ENCODE results near the gene B4GALT3.

DNA sequence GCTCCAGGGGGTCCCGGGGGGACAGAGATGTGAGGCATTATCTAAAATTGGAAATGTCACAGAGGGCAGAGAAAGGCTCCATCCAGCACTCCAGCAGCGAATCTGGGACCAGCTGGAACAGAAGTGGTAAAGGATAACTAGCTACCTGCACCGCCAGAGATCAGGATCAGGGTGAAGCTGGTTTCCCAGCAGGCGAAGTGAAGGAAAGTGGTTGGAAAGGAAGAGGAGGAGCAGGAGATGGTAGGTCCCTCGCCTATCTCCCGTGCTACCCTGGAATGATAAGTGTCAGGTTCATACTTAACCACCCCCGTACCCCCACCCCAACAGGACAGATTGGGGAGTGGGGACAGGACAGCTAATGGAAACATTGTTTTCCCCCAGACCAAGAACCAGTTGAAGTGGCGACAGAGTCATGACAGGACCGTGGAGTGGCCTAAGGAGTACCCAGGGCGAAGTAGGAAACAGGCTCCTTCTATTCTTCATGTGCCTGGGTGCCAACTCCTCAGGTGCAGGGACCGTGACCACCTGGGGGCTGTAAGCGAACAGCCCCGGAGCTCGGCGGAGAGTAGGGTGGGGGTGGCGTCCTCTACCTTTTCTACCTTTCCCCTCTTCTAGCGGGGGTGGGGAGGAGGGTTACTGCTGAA, 717 bp downstream of the B4GALT3 start:
- TF ChIP-seq POLR2AphosphoS5 (IDR thresholded peaks at IDR 0.05) = no peak
- TF ChIP-seq, protein P1, sequence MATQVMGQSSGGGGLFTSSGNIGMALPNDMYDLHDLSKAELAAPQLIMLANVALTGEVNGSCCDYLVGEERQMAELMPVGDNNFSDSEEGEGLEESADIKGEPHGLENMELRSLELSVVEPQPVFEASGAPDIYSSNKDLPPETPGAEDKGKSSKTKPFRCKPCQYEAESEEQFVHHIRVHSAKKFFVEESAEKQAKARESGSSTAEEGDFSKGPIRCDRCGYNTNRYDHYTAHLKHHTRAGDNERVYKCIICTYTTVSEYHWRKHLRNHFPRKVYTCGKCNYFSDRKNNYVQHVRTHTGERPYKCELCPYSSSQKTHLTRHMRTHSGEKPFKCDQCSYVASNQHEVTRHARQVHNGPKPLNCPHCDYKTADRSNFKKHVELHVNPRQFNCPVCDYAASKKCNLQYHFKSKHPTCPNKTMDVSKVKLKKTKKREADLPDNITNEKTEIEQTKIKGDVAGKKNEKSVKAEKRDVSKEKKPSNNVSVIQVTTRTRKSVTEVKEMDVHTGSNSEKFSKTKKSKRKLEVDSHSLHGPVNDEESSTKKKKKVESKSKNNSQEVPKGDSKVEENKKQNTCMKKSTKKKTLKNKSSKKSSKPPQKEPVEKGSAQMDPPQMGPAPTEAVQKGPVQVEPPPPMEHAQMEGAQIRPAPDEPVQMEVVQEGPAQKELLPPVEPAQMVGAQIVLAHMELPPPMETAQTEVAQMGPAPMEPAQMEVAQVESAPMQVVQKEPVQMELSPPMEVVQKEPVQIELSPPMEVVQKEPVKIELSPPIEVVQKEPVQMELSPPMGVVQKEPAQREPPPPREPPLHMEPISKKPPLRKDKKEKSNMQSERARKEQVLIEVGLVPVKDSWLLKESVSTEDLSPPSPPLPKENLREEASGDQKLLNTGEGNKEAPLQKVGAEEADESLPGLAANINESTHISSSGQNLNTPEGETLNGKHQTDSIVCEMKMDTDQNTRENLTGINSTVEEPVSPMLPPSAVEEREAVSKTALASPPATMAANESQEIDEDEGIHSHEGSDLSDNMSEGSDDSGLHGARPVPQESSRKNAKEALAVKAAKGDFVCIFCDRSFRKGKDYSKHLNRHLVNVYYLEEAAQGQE (IDR thresholded peaks at IDR 0.05; ENCODE audit: borderline replicate concordance) = no peak
- TF ChIP-seq, protein P2, sequence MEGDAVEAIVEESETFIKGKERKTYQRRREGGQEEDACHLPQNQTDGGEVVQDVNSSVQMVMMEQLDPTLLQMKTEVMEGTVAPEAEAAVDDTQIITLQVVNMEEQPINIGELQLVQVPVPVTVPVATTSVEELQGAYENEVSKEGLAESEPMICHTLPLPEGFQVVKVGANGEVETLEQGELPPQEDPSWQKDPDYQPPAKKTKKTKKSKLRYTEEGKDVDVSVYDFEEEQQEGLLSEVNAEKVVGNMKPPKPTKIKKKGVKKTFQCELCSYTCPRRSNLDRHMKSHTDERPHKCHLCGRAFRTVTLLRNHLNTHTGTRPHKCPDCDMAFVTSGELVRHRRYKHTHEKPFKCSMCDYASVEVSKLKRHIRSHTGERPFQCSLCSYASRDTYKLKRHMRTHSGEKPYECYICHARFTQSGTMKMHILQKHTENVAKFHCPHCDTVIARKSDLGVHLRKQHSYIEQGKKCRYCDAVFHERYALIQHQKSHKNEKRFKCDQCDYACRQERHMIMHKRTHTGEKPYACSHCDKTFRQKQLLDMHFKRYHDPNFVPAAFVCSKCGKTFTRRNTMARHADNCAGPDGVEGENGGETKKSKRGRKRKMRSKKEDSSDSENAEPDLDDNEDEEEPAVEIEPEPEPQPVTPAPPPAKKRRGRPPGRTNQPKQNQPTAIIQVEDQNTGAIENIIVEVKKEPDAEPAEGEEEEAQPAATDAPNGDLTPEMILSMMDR (IDR thresholded peaks at IDR 0.05; ENCODE audit: poor library complexity, severe bottlenecking) = no peak
